Embryonic facial prominence (tissue), 1 donor: Measurements from ENCODE around the gene S100P.

ENCODE experiments used
- DNase-seq: peaks from one replicate; pipeline ENCODE4 v3.0.0-alpha.2; 2016; ENCODE audit errors: extremely low spot score

Gene S100P

DNA sequence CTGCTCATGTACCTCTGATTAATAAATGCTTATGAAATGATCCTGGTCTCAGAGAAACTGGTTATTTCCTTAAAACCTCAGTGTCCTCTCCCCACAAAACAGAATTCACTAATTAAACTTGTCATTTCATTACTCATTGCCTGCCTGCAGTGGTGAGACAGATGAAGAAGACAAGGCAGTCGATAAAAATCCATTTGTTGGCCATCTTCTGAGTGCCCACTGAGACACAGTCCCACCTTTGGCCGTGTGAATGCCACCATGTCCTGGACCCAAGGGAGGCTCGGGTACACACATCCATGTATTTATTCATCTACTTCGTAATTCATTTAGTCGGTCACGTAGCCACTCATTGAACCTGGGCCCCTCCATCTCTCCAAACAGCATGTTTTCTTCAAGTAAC, 3.5 kb downstream of the S100P start:
- no peak for DNase-seq

DNA sequence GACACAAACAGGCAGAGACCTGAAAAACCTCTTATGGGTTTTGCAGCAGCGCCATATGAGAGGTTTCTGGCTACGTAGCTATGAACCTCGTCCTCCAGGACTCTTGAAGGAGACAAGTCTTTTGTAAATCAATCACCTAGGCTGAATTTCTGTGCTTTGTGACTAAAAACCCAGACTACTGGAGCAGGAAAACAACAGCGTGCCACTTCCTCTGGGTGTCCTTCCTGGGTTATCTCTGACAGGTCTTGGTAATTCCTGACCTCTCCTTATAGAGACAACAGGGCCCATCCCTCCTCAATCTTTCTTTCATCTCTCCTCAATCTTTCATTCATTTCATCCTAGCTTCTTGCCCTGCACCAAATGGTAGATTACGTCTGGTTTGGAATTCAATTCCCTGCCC, 5.7 kb downstream of the S100P start:
- DNase-seq = no peak

DNA sequence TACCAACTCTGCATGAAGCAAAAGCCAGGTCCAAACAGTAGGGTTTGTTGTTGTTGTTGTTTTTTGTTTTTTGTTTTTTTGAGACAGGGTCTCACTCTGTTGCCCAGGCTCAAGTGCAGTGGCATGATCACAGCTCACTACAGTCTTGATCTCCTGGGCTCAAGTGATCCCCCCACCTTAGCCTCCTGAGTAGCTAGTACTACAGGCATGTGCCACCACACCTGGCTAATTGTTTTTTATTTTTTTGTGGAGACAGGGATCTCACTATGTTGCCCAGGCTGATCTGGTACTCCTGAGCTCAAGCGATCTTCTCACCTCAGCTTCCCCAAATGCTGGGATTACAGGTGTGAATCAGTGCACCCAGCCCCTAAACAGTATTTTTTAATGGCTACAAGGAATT, 6.2 kb downstream of the S100P start:
- no peak for DNase-seq

DNA sequence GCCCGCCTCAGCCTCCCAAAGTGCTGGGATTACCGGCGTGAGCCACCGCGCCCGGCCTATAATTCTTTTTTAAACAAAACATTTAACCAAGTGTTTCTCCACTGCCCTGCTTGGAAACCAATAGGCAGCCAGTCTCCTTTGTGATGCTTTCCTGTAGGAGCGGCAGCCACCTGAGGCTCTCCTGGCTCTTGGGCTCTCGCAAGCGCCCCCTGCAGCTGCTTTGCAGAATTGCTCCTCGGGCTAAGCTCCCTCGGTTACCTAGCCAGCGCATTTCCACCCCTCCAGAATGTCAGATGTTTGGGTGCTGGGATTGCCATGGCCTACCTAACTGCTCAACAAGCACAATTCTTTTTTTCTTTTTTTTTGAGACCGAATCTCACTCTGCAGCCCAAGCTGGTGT, 7.7 kb downstream of the S100P start:
- no peak for DNase-seq

DNA sequence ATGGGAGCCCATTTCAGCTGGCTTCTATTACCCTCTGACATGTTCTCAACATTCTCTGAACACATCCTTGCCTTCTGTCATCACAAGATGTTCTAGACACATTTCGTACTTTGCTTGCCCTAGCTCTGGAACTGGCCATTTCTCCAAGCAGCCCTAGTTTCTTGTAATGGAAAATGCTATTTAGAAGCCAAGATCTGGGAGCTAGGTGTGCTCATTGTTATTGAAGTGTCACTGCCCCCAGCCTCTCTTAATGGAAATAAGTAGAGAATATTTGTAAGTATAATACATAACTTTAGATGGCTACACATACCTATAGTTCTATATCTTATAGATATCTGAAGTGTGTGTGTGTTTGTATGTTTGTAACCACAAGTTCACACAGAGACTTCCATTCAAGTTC, 9.1 kb downstream of the S100P start:
- no peak for DNase-seq

DNA sequence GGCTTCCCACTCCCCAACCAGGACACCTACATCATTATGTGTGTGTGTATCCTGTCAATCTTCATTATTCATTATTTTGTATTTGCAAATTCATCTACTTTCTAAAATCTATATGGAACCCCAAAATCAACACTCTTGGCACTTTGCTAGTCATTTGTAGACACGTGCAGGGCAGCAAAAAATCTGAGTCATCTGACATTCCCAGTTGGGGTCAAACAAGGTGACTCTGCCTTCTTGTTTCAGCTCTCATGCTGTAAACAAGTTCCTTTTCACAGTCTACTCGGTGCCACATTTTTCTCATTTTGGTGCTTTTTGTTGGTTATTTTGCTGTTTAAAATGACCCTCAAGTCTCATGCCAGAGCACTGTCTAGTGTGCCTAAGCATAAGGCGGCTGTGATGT, 10.1 kb downstream of the S100P start:
- no peak for DNase-seq

DNA sequence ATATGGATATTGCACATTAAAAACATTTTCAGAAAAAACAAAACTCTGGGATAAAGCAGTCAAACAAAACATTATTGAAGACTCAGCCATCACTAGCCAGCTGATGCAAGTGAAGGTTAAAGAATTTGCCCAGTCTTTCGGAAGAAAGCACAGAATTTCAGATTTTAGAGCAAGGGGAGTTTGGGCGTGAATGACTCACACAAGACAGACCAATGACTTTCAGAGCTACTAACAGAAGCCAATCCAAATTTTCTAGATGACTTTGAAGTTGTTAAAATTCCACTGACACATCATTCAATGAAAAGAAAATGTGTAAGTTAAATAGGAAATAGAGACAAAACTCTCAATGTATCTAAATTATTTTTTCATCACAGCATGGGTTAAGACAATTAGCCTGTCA, 12.0 kb downstream of the S100P start:
- no peak for DNase-seq

DNA sequence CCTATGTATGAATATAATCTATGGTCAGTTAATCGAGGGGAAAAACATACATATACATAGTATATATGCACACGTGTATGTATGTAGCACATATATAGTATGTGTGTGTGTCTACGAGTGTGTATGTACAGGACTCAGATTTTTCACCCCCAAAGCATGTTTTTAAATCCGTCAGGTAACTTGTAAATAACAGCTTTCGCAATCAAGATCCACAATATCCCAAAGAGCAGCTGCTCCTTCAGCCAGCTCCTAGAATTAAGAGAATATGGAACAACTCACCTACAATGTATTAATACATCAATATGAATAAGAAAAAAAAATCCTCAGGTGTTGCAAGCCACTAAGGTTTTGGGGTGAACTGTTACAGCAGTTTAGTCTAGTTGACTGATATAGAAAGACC, 12.5 kb downstream of the S100P start:
- no peak for DNase-seq

DNA sequence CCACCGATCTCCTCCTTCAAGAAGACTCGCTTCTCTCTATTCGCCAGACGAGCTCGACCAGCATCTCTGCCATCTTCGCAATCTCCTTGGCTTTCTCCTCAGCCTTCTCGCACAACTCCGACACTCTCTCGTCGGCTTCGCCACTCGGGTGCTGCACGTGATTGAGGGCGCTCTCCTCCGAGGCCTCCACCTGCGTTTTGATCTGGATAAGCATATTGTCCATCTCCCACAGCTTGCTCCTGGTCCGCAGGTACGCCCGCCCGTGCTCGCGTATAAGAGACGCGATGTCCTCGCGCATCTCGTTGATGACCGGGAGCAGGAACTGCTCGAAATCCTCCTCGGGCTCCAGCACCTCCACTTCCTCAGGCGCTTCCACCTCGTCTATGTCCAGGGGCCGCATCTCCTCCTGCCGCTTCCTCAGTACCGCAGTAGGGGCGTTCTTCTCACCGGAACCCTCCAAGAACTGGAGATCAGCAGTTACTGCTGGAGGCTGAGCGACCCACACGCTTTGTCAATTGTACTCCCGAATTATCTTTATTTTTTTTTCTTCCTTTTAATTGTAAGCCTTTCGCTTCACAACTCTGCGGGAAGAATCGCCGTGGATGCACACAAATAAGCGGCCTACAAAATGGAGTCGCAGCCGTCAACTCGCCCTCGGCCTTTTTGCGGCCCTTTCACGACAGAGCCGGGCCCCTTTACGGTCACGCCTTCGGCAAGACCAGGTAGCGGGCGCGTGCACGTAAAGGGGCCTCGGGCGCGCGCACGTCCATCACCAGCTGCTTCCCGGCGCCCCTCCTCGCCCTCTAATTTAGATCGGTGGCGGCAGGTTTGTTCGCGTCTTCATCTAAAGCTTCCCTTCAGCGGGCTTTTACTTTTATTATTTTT, 15.8 kb downstream of the S100P start, which contains the start of gene MRFAP1L1:
Gene MRFAP1L1 (minus strand): TSS at position 636 of the 885 bp plus-strand sequence. CDS start 236 bp downstream, at position 400.
- peak; percentile 96 for DNase-seq

DNA sequence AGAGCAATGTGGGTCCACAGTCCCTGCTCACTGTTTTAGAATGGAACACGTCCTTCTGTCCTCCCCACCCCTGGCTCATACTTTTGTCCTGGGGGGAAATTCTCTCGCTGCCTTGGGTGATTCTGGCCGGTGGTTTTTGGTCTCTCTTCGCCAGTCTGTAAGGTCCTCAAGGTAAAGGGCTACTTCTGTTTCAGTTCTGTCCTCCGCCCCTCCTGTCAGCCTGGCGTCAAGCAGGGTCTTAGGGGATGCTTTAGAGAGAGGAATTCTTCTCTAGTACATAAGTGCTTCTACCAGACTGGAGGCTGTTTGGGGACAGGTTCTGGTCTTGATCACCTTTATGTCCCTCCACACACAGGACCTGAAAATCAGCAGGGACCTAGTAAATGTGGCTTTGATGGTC, 16.6 kb downstream of the S100P start:
- no peak for DNase-seq

DNA sequence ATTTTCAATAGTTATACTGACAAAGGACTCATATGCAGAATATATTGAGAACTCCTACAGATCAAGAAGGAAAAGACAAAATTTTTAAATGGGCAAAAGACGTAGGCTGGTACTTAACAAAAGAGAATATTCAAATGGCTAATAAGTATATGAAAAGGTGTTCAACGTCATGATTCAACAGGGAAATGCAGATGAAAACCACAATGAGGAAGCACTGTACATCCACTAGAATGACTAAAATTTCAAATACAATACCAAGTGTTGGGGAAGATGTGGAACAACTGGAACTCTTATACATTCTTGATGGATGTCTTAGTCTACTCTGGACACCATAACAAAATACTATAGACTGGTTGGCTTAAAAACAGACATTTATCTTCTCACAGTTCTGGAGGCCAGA, 17.3 kb downstream of the S100P start:
- no peak for DNase-seq

DNA sequence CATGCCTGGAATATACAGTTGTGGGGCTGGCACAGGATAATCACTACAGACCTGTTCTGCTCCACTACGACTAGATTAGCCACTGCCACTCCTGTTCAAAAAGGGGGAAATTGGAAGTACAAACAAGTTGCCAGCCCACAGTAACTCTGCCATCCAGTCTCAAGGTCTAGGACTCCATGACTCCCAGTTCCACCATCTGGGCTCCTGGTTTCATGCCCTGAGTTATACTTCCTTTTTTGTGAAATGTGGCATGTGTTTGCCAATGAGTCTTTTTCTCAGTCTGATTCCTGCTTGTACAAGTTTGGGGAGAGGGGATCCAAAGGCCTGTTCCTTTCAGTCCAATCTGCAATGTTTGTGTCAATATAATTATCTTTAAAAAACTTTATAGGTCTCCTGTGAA, 21.3 kb downstream of the S100P start:
- DNase-seq = no peak

DNA sequence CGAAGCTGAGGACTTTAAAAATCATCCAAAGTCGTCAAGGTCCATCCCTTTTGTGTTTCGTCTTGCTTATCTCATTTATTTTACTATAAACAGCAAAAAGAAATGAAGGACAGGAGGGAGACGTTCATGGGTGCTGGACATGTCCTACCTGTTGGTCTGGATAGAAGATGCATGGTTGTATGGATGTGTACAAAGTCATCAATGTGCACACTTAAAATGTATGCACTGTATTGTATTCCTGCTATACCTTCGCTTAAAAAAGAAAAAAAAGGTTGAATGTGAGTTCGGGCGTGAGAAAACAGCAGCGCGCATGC, 22.0 kb downstream of the S100P start:
- DNase-seq = peak; percentile 10

DNA sequence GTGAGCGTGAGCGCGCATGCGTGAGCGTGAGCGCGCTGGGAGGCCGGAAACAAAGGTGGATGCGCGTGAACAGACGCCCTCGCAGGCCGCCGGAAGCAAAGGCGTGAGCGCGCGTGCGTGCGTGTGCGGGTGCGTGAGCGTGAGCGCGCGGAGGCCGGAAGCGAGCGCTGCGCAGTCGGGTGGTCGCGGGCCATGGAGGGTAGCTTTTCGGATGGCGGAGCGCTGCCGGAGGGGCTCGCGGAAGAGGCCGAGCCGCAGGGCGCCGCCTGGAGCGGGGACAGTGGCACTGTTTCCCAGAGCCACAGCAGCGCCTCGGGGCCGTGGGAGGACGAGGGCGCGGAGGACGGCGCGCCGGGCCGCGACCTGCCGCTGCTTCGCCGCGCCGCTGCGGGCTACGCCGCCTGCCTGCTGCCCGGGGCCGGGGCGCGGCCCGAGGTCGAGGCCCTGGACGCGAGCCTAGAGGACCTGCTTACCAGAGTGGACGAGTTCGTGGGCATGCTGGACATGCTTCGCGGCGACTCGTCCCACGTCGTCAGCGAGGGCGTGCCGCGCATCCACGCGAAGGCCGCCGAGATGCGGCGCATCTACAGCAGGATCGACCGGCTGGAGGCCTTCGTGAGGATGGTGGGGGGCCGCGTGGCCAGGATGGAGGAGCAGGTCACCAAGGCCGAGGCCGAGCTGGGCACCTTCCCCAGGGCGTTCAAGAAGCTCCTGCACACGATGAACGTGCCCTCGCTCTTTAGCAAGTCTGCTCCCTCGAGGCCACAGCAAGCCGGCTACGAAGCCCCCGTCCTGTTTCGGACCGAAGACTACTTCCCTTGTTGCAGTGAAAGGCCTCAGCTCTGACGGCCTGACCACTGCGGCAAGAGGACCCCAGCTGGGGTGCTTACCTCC, 22.6 kb downstream of the S100P start, which contains the start of gene BLOC1S4:
Gene BLOC1S4 (plus strand): TSS at position 157 of the 894 bp plus-strand sequence. CDS start 36 bp downstream, at position 193.
- peak; percentile 87 for DNase-seq

DNA sequence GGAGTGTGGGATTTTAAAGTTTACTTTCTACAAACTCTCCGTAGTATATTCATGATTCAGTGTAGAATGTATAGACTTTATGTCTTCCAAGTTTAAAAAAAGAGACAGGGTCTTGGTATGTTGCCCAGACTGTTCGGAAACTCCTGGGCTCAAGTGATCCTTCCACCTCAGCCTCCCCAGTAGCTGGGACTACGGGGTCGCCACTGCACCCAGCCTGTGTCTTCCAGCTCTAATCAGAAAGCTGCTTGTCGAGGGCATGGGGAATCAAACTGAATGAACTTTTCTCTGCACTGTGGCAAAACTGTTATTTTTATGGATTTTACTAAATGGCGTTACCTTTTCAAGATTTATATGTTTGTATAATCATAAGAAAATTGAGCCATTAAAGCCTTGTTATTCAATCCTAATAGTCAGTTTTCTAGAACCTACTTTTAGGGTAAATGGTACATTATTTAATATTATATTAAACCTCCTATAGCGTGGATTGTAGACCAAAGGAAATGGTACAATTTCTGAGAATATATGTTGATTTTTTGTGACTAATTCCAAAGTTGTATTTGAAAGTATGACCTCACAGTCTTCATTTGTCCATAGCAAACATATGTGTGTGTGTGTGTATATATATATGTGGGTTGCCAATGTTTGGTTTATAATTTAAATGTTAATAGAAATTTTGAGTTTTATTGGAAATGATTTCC, 23.4 kb downstream of the S100P start:
- no peak for DNase-seq

DNA sequence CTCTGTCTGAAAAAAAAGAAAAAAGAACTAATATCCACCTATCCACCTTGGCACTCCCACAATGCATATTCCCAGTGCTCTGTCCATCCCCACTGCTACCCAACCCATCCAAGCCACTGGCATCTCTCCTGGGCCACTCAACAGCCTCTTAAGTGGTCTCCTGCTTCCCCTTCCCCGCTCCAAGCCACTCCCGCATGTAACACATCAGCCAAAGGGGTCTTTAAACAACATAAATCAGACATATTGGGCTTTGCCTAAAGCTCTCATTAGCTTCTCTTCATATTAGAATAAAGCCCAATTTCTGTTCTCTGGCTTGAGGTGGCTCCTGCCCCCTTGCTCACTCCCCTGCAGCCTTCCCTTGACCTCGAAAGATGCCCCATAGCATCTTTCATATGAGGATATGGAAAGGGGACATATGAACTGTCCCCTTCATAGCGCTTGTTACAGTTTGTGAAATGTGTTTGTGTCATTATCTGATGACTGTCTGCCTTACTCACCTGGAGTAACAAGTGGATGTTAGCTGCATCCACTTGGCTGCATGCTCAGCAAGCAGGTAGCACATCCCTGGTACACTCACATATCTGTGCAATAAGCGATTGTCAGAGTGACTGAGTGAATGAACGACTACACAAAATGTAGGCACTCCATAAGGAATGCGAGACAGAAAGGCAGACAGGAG, 25.4 kb downstream of the S100P start:
- peak; percentile 5 for DNase-seq

DNA sequence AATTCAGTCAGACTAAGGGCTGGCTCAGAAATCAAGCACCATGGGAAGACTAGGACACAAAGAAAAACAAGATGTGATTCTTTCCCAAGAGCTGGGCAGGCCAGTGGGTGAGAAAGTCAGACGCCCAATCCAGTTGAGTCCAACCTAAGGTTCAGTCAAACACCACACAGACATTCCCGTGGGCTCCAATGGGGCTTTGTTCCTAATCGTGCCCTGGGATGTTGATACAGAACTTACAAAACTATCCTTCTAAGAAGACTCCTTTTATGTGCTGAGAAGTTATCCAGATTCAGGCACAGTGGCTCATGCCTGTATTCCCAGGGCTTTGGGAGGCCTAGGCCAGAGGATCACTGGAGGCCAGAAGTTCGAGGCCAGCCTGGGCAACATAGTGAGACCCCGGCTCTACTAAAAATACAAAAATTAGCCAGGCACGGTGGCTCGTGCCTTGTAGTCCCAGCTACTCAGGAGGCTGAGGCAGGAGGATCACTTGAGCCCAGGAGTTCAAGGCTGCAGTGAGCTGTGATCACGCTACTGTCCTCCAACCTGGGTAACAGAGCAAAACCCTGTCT, 26.0 kb downstream of the S100P start:
- peak; percentile 4 for DNase-seq

DNA sequence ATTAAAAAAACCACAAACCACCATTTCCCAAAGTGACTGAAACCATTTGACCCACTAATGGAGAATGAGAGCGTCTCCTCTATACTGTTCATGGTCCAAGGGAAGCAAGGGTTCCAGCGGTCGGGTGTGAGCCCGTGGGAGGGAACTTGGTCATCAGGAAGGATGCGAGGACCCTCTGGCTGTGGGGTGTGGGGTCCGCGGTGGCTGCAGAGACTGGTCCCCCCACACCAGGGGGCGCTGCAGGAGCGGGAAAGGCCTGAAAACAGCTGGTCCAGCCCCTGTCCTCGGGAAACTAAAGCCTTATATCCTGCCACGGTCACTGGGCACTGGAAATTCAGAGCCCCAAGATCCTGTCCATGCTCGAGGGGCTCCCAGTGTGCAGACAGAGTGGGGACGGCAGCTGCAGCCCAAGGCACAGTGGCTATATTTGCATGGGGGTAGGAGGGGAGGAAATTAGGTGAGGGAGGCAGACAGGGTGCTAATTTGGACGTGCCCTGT, 26.6 kb downstream of the S100P start:
- DNase-seq = peak; percentile 53

DNA sequence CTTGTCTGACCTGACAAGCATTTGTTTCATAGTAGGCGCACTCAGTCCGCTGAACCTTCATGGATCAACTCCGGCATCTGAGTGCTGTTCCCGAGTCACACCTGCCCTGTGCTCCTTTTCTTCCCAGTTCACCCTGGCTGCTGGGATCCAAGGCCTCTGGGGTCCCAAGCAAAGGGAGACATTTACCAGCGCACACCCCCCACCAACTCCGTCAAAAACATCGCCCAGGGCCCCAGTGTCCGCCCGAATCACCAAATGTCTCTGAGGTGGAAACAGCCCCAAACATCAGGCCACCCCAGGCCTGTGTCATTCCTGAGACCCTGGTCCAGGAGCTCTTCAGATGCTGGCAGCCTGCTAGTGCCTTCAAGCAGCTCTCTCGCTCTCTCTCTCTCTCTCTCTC, 27.4 kb downstream of the S100P start:
- DNase-seq = no peak

DNA sequence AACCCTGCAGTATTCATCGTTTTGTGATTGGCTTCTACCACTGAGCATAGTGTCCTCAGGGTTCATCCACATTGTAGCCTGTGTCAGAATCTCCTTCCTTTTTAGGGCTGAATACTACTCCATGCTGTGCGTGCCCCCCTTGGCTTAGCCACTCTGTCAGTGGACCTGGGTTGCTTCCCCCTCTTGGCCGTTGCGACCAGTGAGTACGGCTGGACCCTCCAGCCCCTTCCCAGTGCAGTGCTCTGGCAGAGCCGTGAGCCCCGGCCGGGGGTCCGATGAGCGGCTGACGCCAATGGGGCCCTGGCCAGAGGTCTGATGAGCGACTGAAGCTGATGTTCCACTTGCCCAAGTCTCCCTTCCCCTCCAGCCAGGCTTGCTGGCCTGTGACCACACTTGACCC, 29.2 kb downstream of the S100P start:
- DNase-seq = no peak

DNA sequence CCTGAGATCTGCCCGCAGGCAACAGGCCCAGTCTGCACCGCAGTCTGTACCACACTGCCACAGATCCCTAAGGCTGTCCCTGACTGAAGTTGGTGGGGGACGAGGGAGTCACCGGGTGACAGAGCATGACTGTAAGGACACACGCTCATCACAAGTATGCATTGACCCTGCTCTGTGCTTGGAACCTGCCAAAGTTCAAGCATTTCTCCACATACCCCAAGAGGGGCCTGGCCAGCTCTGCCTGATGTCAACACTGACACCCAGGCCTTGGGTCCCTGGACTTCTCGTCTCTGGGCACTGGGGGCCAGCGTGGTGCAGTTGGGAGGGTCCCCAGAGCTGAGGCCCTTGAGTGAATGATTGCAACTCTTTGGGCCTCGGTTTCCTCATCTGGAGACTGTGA, 30.2 kb downstream of the S100P start:
- DNase-seq = no peak
